GM19238 (cell line): Measurements from ENCODE around the gene AK2.
"Not testable (repeated sequence)": the region's sequence is repeated elsewhere in the genome, so short reads cannot be mapped to it uniquely, and the experiment has no call there.

ENCODE experiments used
- DNase-seq: peaks from one replicate; pipeline ENCODE4 v3.0.0; 2011; ENCODE audit warnings: low spot score; ENCODE audit not compliant: insufficient read length

The AK2 gene

GRCh38 chr1:33036526-33037503, at the start of gene AK2:
Gene AK2, minus strand, starts transcription at chr1:33036883. Its CDS starts 55 bp downstream, at chr1:33036828.
- peak; percentile 95 for DNase-seq

- DNase-seq, result no peak
Observed at GRCh38 chr1:33086384-33086850, 49.7 kb upstream of the AK2 start.

- DNase-seq, result no peak
Observed at GRCh38 chr1:33085332-33085731, 48.6 kb upstream of the AK2 start.

GRCh38 chr1:33082575-33083108, 46.0 kb upstream of the AK2 start:
- DNase-seq, result no peak

- no peak for DNase-seq
Observed at GRCh38 chr1:33081554-33082305, 45.0 kb upstream of the AK2 start.

GRCh38 chr1:33080885-33081553, 44.3 kb upstream of the AK2 start, which contains the start of gene AZIN2:
Gene AZIN2, plus strand, starts transcription at chr1:33081153. Its CDS starts 1,097 bp downstream, at chr1:33082250.
- peak; percentile 84 for DNase-seq

GRCh38 chr1:33080373-33080772, 43.7 kb upstream of the AK2 start:
- DNase-seq, result no peak

GRCh38 chr1:33078030-33078591, 41.4 kb upstream of the AK2 start:
- DNase-seq, result no peak

- DNase-seq, result no peak
Observed at GRCh38 chr1:33074193-33074945, 37.7 kb upstream of the AK2 start.

GRCh38 chr1:33072707-33073106, 36.0 kb upstream of the AK2 start:
- no peak for DNase-seq

- DNase-seq, result no peak
Observed at GRCh38 chr1:33070628-33071027, 33.9 kb upstream of the AK2 start.

- not testable (repeated sequence) for DNase-seq
Observed at GRCh38 chr1:33068108-33068507, 31.4 kb upstream of the AK2 start.

GRCh38 chr1:33066477-33066876, 29.8 kb upstream of the AK2 start:
- not testable (repeated sequence) for DNase-seq

GRCh38 chr1:33065301-33065700, 28.6 kb upstream of the AK2 start:
- DNase-seq, result no peak

GRCh38 chr1:33064284-33064683, 27.6 kb upstream of the AK2 start:
- DNase-seq, result not testable (repeated sequence)

GRCh38 chr1:33061834-33062233, 25.2 kb upstream of the AK2 start:
- DNase-seq, result no peak

- no peak for DNase-seq
Observed at GRCh38 chr1:33060579-33061083, 23.9 kb upstream of the AK2 start.

GRCh38 chr1:33057095-33057494, 20.4 kb upstream of the AK2 start:
- DNase-seq, result no peak

GRCh38 chr1:33056426-33056825, 19.7 kb upstream of the AK2 start:
- DNase-seq, result no peak
